PC-9 (cell line): ENCODE results near the gene GJC2.

Source experiments
- EZH2 ChIP-seq: fragments of 200-600 bp; sonication (generic); IDR thresholded peaks from 2 replicates; pipeline ENCODE4 v1.8.0; 2017; ENCODE audit warnings: antibody characterized with exemption, low read depth
- TF ChIP-seq, protein P1 (sequence below): fragments of 200-600 bp; sonication (generic); conservative IDR thresholded peaks from 2 replicates; pipeline ENCODE4 v1.6.1; 2017; ENCODE audit warnings: mixed run types, antibody characterized with exemption, mild to moderate bottlenecking, moderate library complexity

DNA sequence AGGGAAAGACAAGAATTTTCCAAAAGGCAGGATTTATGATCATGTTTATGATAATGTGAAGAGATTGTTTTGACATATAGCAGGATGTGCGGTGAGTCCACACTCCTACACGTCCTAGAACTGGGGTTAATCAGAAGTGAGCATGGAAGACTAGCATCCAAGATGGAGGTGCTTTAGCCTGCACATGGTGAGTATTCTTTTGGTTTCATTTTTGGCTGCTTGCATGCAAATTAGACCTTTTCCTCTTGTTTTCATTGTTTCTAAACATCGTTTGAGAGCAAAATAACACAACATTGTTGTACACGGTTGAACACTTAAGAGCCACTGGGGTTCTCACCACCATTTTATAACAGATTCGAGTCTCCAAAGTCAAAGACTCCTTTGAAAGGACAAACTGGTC, 24.5 kb upstream of the GJC2 start:
- TF ChIP-seq, protein P1, sequence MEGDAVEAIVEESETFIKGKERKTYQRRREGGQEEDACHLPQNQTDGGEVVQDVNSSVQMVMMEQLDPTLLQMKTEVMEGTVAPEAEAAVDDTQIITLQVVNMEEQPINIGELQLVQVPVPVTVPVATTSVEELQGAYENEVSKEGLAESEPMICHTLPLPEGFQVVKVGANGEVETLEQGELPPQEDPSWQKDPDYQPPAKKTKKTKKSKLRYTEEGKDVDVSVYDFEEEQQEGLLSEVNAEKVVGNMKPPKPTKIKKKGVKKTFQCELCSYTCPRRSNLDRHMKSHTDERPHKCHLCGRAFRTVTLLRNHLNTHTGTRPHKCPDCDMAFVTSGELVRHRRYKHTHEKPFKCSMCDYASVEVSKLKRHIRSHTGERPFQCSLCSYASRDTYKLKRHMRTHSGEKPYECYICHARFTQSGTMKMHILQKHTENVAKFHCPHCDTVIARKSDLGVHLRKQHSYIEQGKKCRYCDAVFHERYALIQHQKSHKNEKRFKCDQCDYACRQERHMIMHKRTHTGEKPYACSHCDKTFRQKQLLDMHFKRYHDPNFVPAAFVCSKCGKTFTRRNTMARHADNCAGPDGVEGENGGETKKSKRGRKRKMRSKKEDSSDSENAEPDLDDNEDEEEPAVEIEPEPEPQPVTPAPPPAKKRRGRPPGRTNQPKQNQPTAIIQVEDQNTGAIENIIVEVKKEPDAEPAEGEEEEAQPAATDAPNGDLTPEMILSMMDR: no peak
- TF ChIP-seq EZH2: no peak
